Pons (tissue), 1 donor: ENCODE data around the gene CARMIL1.

ENCODE experiments used
- DNase-seq: peaks from one replicate; pipeline ENCODE4 v3.0.0-alpha.2; 2016; ENCODE audit warnings: low spot score

The CARMIL1 gene

DNA sequence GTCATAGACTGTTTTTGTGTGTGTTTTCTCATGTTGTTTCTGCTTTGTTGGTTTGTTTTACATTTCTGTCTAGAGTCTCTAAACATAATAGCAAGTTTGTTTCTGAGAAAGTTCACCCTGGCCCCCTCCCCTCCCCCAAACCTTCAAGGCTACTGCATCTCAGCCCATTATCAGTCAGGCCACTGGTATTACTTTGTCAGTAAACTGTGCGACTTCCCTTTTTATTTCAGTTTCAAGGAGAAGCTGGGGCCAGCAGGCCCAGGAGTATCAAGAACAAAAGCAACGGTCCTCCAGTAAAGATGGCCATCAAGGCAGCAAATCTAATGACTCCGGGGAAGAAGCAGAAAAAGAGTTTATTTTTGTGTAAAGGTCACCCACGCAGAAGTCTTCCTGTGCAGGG, 340.0 kb downstream of the CARMIL1 start:
- peak; percentile 12 for DNase-seq

DNA sequence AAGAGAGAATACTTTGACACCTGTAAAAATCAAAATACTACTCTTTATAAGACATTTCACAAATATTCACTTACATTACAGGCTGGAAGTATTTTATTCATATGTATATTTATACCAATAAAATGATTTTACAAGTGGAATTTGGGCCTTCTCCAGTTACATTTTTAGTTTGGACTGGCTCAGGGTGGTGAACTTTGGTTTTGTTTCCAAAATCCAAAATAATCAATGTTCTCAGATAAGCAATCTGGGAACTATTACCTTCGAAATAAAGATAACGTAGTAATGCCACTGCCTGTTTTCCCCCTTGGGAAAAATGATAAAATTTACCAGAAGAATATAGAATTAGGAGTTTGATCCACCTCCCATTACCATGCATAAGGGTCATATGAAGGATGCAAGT, 341.2 kb downstream of the CARMIL1 start:
- DNase-seq: no peak

DNA sequence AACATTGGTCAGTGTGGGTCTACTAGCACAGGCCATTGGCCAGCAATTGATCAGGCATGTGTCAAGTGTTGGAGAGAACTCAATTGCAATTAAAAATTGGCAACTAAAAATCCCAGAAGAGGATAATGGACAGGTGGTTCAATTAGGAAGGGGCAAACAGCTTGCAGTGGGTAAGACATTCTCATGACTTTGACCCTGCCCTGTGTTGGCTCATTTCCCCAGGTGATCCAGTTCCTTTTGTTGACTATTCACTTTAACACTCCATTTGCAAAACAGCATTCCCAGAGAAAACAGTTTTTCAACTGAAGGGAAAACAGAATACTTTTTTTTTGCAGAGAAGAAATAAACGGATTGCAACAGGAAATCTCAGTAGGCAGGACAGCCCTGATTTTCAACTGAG, 343.9 kb downstream of the CARMIL1 start:
- DNase-seq: no peak

DNA sequence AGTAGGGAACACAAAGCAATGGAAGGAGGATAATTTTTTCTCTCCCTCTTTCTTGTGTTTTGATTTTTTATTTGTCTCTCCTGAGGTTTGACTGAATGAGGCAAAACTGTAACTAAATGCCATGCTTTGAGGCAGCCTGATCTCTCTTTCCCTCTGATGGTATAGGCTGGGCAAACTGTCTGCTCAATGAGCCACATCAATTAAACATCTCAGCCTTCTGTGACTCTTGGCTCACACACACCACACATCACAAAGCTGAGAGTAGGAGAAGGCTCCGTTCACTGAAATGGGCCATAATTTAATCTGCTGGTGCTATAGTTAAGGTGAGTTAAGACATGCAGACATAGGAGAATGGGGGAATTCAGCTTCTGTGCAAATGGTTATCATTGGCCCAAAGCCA, 344.7 kb downstream of the CARMIL1 start:
- DNase-seq: no peak

- DNase-seq: no peak
Measured at GRCh38 chr6:25627001-25627400, 347.8 kb downstream of the CARMIL1 start.

- DNase-seq: no peak
Measured at GRCh38 chr6:25628471-25629197, 349.5 kb downstream of the CARMIL1 start.

- DNase-seq: no peak
Measured at GRCh38 chr6:25629198-25629576, 350.0 kb downstream of the CARMIL1 start.

DNA sequence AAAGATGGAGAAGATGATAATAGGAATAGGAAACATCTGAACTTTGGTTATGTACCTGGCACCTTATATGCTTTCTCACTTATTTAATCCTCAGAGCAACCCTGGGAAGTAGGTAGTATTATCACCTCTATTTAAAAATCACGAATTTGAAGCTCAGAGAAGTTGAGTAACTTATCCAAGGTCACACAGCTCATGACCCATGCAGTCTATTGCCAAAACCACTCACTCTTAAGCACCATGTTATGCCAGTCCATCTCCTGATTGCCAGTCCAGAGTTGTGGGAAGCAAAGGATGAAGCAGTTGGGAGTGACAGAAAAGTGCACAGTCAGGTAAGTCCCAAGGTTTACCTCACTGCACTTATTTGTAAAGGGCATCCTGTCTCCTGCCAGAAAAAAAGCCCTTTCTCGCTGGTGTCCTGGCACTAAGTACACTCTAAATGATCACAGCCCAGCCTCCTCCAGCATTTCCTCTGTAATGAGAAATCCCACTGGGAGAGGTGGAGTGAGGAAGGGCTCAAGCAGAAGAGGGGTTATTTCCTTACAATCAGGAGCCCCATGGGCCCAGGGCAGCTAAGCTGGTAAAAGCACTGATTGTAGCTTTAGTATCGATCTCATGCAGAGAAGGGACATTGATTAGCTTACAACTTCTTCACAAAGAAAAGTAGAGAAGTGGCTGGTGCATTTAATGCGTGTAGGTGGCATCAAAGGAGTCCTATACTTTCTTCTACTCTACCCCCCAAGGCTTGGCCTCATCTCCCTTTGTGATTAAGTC, 351.5 kb downstream of the CARMIL1 start:
- no peak for DNase-seq

GRCh38 chr6:25635886-25636317, 356.7 kb downstream of the CARMIL1 start:
- DNase-seq: no peak

- DNase-seq: no peak
Measured at GRCh38 chr6:25637211-25637610, 358.0 kb downstream of the CARMIL1 start.

DNA sequence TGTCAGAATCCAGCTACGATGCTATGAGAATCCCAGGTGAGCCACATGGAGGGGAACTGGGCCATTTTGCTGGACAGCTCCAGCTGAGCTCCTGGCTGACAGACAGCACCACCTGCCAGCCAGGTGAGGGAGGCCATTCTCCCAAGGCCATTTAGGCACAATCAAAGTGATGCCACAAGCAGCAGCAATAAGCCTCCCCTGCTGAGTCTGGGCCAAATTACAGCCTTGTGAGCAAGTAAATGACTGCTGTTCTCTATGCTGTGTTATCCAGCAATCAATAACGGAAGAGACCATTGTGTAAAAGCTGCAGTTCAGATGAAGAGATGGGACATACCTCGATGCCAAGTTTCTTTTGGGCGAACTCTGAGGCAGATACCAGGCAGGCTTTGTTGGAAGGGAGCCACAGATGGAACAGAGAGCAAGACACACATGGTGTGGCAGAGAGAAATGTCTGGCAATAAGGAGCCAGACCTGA, 358.8 kb downstream of the CARMIL1 start:
- no peak for DNase-seq

GRCh38 chr6:25639653-25640052, 360.5 kb downstream of the CARMIL1 start:
- DNase-seq: no peak

- DNase-seq: no peak
Measured at GRCh38 chr6:25640446-25640845, 361.3 kb downstream of the CARMIL1 start.

GRCh38 chr6:25640891-25641290, 361.7 kb downstream of the CARMIL1 start:
- no peak for DNase-seq

GRCh38 chr6:25641377-25641776, 362.2 kb downstream of the CARMIL1 start:
- no peak for DNase-seq

GRCh38 chr6:25641940-25642666, 362.9 kb downstream of the CARMIL1 start:
- no peak for DNase-seq

GRCh38 chr6:25642667-25643328, 363.6 kb downstream of the CARMIL1 start:
- DNase-seq: no peak

- DNase-seq: no peak
Measured at GRCh38 chr6:25645916-25646315, 366.7 kb downstream of the CARMIL1 start.

- DNase-seq: no peak
Measured at GRCh38 chr6:25649611-25650010, 370.4 kb downstream of the CARMIL1 start.

GRCh38 chr6:25652007-25652515, 372.9 kb downstream of the CARMIL1 start, which contains the start of gene SCGN:
TSS of gene SCGN (plus strand) at chr6:25652215. CDS start at chr6:25652404, 189 bp downstream.
- DNase-seq: no peak

DNA sequence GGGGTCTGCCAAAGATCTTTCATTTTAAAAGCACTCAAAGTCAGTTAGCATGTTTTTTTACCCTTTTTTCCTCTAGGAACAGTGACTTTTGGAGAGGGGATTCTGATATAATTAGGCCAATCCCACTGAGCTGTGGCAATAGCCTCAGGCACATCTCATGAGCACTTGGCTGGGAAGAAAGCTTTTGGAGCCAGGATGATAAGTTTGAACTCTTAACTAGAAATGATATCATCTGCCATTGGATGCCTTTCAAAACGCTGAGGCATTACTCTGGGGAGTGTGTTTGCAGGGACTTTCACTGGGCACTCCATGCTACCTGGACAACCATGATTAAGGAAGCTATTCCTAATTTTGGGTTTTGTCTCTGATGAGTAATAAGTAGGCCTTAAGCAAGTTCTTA, 376.5 kb downstream of the CARMIL1 start:
- no peak for DNase-seq
